ENCODE data around the gene KCNIP4.

The KCNIP4 gene

GRCh38 chr4:20684852-20685763 is 1263.5 kb downstream of the KCNIP4 start:
- ATAC-seq, result no peak
- Mint-ChIP-seq H3K27ac (no peak overlapping the region), H3K27me3 (peaks cover 25% of the 10 kb centered on the region), H3K9me3 (no peaks in the 10 kb centered on the region), H3K4me3 (no peak overlapping the region), H3K4me1 (no peaks in the 10 kb centered on the region), H3K36me3 (no peaks in the 10 kb centered on the region)

- no peak overlapping the region for H3K4me3 Mint-ChIP-seq
- H3K27ac Mint-ChIP-seq, result no peak overlapping the region
- H3K27me3 Mint-ChIP-seq, result peaks cover 25% of the 10 kb centered on the region
- H3K36me3 Mint-ChIP-seq, result no peaks in the 10 kb centered on the region
- no peaks in the 10 kb centered on the region for H3K4me1 Mint-ChIP-seq
- ATAC-seq, result no peak
- no peaks in the 10 kb centered on the region for H3K9me3 Mint-ChIP-seq
Observed at GRCh38 chr4:20683766-20684165, 1264.8 kb downstream of the KCNIP4 start.

GRCh38 chr4:20682853-20683252 is 1265.7 kb downstream of the KCNIP4 start:
- H3K36me3 Mint-ChIP-seq, result no peaks in the 10 kb centered on the region
- H3K9me3 Mint-ChIP-seq, result no peaks in the 10 kb centered on the region
- peak; percentile 39 for ATAC-seq
- peaks cover 25% of the 10 kb centered on the region for H3K27me3 Mint-ChIP-seq
- no peak overlapping the region for H3K4me3 Mint-ChIP-seq
- H3K4me1 Mint-ChIP-seq, result no peaks in the 10 kb centered on the region
- no peak overlapping the region for H3K27ac Mint-ChIP-seq

GRCh38 chr4:20681271-20681670 is 1267.3 kb downstream of the KCNIP4 start:
- Mint-ChIP-seq H3K9me3 (no peaks in the 10 kb centered on the region), H3K4me3 (no peak overlapping the region), H3K4me1 (no peaks in the 10 kb centered on the region), H3K27ac (no peak overlapping the region), H3K36me3 (no peaks in the 10 kb centered on the region), H3K27me3 (peaks cover 27% of the 10 kb centered on the region)
- ATAC-seq, result no peak

- H3K27ac Mint-ChIP-seq, result no peak overlapping the region
- no peaks in the 10 kb centered on the region for H3K9me3 Mint-ChIP-seq
- H3K4me1 Mint-ChIP-seq, result no peaks in the 10 kb centered on the region
- H3K4me3 Mint-ChIP-seq, result no peak overlapping the region
- ATAC-seq, result no peak
- peaks cover 33% of the 10 kb centered on the region for H3K27me3 Mint-ChIP-seq
- no peaks in the 10 kb centered on the region for H3K36me3 Mint-ChIP-seq
Observed at GRCh38 chr4:20680736-20681135, 1267.8 kb downstream of the KCNIP4 start.

- Mint-ChIP-seq H3K36me3 (no peaks in the 10 kb centered on the region), H3K9me3 (no peaks in the 10 kb centered on the region), H3K4me1 (no peaks in the 10 kb centered on the region), H3K27me3 (peaks cover 35% of the 10 kb centered on the region), H3K4me3 (no peak overlapping the region), H3K27ac (no peak overlapping the region)
- ATAC-seq, result no peak
Observed at GRCh38 chr4:20679951-20680350, 1268.6 kb downstream of the KCNIP4 start.

Data from stimulated activated memory B cell treated with anti-CD40 and anti-IgM and Interleukin-4, amounts not matched to agents 10 μg/mL and 1 μg/mL and 100 μg/mL, for 72 hours (primary cell).